IMR-90 (cell line): ENCODE data around the gene SLCO3A1. TPM values are rescaled to one million over a fixed set of nuclear protein-coding genes. Genes with fewer than 3 reads are reported as not detected.

Source experiments
- ATAC-seq: fragments of 200-7000 bp; cut with Tn5 transposase; 2 replicates; pipeline ENCODE4 v1.9.1; 2020; ENCODE audit warnings: low read depth, mild to moderate bottlenecking, moderate library complexity
- BruUV-seq: library from RNA; stranded (reverse); fragments of 400-500 nt; replicated peaks from 2 replicates; lab custom pipeline; 2021; lab: Mats Ljungman, UMichigan
- CTCF ChIA-PET: fragments of 300-600 bp; formaldehyde crosslinking; extraction: SDS; loops from one replicate; lab custom pipeline; 2021; ENCODE audit warnings: antibody characterized with exemption; lab: Yijun Ruan, JAX
- POLR2A ChIA-PET: fragments of 300-600 bp; sonication (Branson Sonifier 250); formaldehyde crosslinking; loops from one replicate; lab custom pipeline; 2022; ENCODE audit warnings: antibody characterized with exemption; ENCODE audit not compliant: unreplicated experiment; lab: Charles Lee
- DNase-seq: peaks from one replicate; pipeline ENCODE4 v3.0.0; 2013
- H2AFZ ChIP-seq: replicated peaks from 2 replicates; pipeline ENCODE3; 2013; ENCODE audit warnings: low read length, mild to moderate bottlenecking; ENCODE audit not compliant: poor library complexity
- H2AK5ac ChIP-seq: 2 replicates; pipeline ENCODE4 v1.6.1; 2013; ENCODE audit warnings: low read depth, low read length, inconsistent platforms
- H2AK9ac ChIP-seq: replicated peaks from 2 replicates; pipeline ENCODE3; 2013; ENCODE audit warnings: mild to moderate bottlenecking, low read depth, low read length, moderate library complexity; ENCODE audit not compliant: poor library complexity
- H2BK120ac ChIP-seq: 2 replicates; pipeline ENCODE4 v1.6.1; 2013; ENCODE audit warnings: low read depth, low read length, inconsistent platforms
- H2BK15ac ChIP-seq: 3 replicates; pipeline ENCODE4 v1.6.1; 2013; ENCODE audit warnings: low read depth, low read length, inconsistent platforms
- H2BK20ac ChIP-seq: 2 replicates; pipeline ENCODE4 v1.6.1; 2013; ENCODE audit warnings: low read depth, mild to moderate bottlenecking, inconsistent platforms, low read length, moderate library complexity
- H2BK5ac ChIP-seq: 2 replicates; pipeline ENCODE4 v1.6.1; 2013; ENCODE audit warnings: mild to moderate bottlenecking, low read depth, low read length, inconsistent platforms; ENCODE audit not compliant: poor library complexity, severe bottlenecking
- H3K14ac ChIP-seq: replicated peaks from 2 replicates; pipeline ENCODE4 v1.6.1; 2013; ENCODE audit warnings: low read depth, low read length, inconsistent platforms
- H3K18ac ChIP-seq: 2 replicates; pipeline ENCODE4 v1.6.1; 2013; ENCODE audit warnings: low read depth, low read length, control low read depth
- H3K23ac ChIP-seq: 2 replicates; pipeline ENCODE4 v1.6.1; 2013; ENCODE audit warnings: low read depth, low read length, inconsistent platforms
- H3K27ac ChIP-seq: 2 replicates; pipeline ENCODE4 v1.5.1; 2013; ENCODE audit warnings: mild to moderate bottlenecking, control low read depth, low read length; ENCODE audit not compliant: insufficient read depth
- H3K27me3 ChIP-seq: 2 replicates; pipeline ENCODE4 v1.6.1; 2013; ENCODE audit warnings: low read length; ENCODE audit not compliant: control insufficient read depth, insufficient read depth
- H3K36me3 ChIP-seq: 2 replicates; pipeline ENCODE4 v1.6.1; 2013; ENCODE audit warnings: low read length, mixed read lengths; ENCODE audit not compliant: control insufficient read depth, insufficient read depth
- H3K4ac ChIP-seq: 2 replicates; pipeline ENCODE4 v1.6.1; 2013; ENCODE audit warnings: low read depth, low read length, inconsistent platforms
- H3K4me1 ChIP-seq: 2 replicates; pipeline ENCODE4 v1.6.1; 2013; ENCODE audit warnings: low read length, mixed read lengths; ENCODE audit not compliant: control insufficient read depth, insufficient read depth
- H3K4me2 ChIP-seq: 2 replicates; pipeline ENCODE4 v1.6.1; 2013; ENCODE audit warnings: low read depth, mild to moderate bottlenecking, control low read depth, low read length, moderate library complexity
- H3K4me3 ChIP-seq: 2 replicates; pipeline ENCODE4 v1.5.1; 2013; ENCODE audit warnings: low read depth, mild to moderate bottlenecking, control low read depth, low read length, moderate library complexity; ENCODE audit not compliant: insufficient read depth
- H3K56ac ChIP-seq: 2 replicates; pipeline ENCODE4 v1.6.1; 2013; ENCODE audit warnings: low read length, inconsistent platforms; ENCODE audit not compliant: insufficient read depth; ENCODE audit errors: extremely low read depth
- H3K79me1 ChIP-seq, 2 experiments: 2 replicates each; pipeline ENCODE4 v1.6.1; 2013; ENCODE audit warnings: low read length in 2 of 2, inconsistent platforms in 1 of 2, low read depth in 1 of 2
- H3K9ac ChIP-seq: 2 replicates; pipeline ENCODE4 v1.6.1; 2013; ENCODE audit warnings: low read depth, low read length, control low read depth
- H3K9me1 ChIP-seq: 2 replicates; pipeline ENCODE4 v1.6.1; 2013; ENCODE audit warnings: low read length, inconsistent platforms; ENCODE audit not compliant: insufficient read depth
- H3K9me3 ChIP-seq: 2 replicates; pipeline ENCODE4 v1.6.1; 2013; ENCODE audit warnings: low read length; ENCODE audit not compliant: control insufficient read depth, insufficient read depth
- H4K20me1 ChIP-seq: 2 replicates; pipeline ENCODE4 v1.6.1; 2013; ENCODE audit warnings: low read length, inconsistent platforms; ENCODE audit not compliant: insufficient read depth
- H4K5ac ChIP-seq: 2 replicates; pipeline ENCODE4 v1.6.1; 2013; ENCODE audit warnings: mild to moderate bottlenecking, low read depth, low read length, control low read depth
- H4K8ac ChIP-seq, 2 experiments: 2 replicates each; pipeline ENCODE4 v1.6.1; 2013; ENCODE audit warnings: low read depth in 2 of 2, low read length in 2 of 2, control low read depth in 1 of 2, inconsistent platforms in 1 of 2
- H4K91ac ChIP-seq: 2 replicates; pipeline ENCODE4 v1.6.1; 2013; ENCODE audit warnings: low read depth, low read length, inconsistent platforms; ENCODE audit not compliant: insufficient read depth
- BHLHE40 ChIP-seq: fragments of 150-350 bp; IDR thresholded peaks from 2 replicates; pipeline ENCODE4 v1.6.1; 2016; ENCODE audit warnings: mild to moderate bottlenecking, low read depth, low read length
- CEBPB ChIP-seq: IDR thresholded peaks from 2 replicates; pipeline ENCODE4 v1.6.1; 2012; ENCODE audit warnings: low read depth, low read length, improper control_type of control experiment
- CHD1 ChIP-seq: IDR thresholded peaks from 2 replicates; pipeline ENCODE4 v1.6.1; 2012; ENCODE audit warnings: low read depth, low read length, improper control_type of control experiment
- ELK1 ChIP-seq: fragments of 150-350 bp; IDR thresholded peaks from 2 replicates; pipeline ENCODE4 v1.6.1; 2016; ENCODE audit warnings: low read depth, mild to moderate bottlenecking, low read length, moderate library complexity, borderline replicate concordance
- FOS ChIP-seq: fragments of 150-350 bp; IDR thresholded peaks from 2 replicates; pipeline ENCODE4 v1.6.1; 2016; ENCODE audit warnings: low read depth, low read length
- MAFK ChIP-seq: IDR thresholded peaks from 2 replicates; pipeline ENCODE4 v1.6.1; 2012; ENCODE audit warnings: low read depth, low read length, improper control_type of control experiment
- MAZ ChIP-seq: IDR thresholded peaks from 2 replicates; pipeline ENCODE4 v1.6.1; 2012; ENCODE audit warnings: low read depth, mild to moderate bottlenecking, low read length, improper control_type of control experiment, moderate library complexity, borderline replicate concordance
- MXI1 ChIP-seq: IDR thresholded peaks from 2 replicates; pipeline ENCODE4 v1.6.1; 2012; ENCODE audit warnings: low read depth, mild to moderate bottlenecking, low read length, moderate library complexity, borderline replicate concordance
- NFE2L2 ChIP-seq: fragments of 150-350 bp; IDR thresholded peaks from 2 replicates; pipeline ENCODE4 v1.6.1; 2016; ENCODE audit warnings: low read depth, mild to moderate bottlenecking, low read length
- RCOR1 ChIP-seq: IDR thresholded peaks from 2 replicates; pipeline ENCODE4 v1.6.1; 2012; ENCODE audit warnings: mild to moderate bottlenecking, low read length, improper control_type of control experiment; ENCODE audit not compliant: insufficient replicate concordance
- RFX5 ChIP-seq: IDR thresholded peaks from 2 replicates; pipeline ENCODE4 v1.8.0; 2012; ENCODE audit warnings: low read depth, mild to moderate bottlenecking, low read length, moderate library complexity
- USF2 ChIP-seq: fragments of 150-350 bp; IDR thresholded peaks from 2 replicates; pipeline ENCODE4 v1.6.1; 2017; ENCODE audit warnings: mild to moderate bottlenecking, antibody characterized with exemption, low read length, low read depth
- WGBS, 2 experiments: methylation state at CpG; one replicate each; pipeline versions ENCODE4 v1.1.5 to v1.1.7; 2013; ENCODE audit warnings: missing lambda C conversion rate in 2 of 2; ENCODE audit not compliant: insufficient read length in 1 of 2; ENCODE audit errors: extremely low coverage in 2 of 2; 5-methylcytosine and 5-hydroxymethylcytosine counted together
- dilution Hi-C: fragments of 300-500 bp; cut with HindIII; formaldehyde crosslinking; loops from one replicate; pipeline ENCODE4 v1.14.3; 2018; ENCODE audit warnings: low sequenced_read_pairs; ENCODE audit not compliant: unreplicated experiment
- in situ Hi-C: fragments of 300-500 bp; cut with MboI; formaldehyde crosslinking; loops from 3 replicates; pipeline ENCODE4 v1.14.3; 2019; ENCODE audit warnings: low sequenced_read_pairs, inconsistent platforms, mixed read lengths
- intact Hi-C: fragments of 100-400 bp; cut with micrococcal nuclease; formaldehyde crosslinking; loops from 2 replicates; pipeline ENCODE4 v1.10.0; 2022
- polyA plus RNA-seq, 3 experiments: library from polyadenylated mRNA; depleted of rRNA; stranded (reverse); fragments of >200 nt; gene quantifications; 2 replicates each; pipeline ENCODE4 v1.2.3, GENCODE V29; 2012; ENCODE audit warnings: low replicate concordance in 1 of 3
- total RNA-seq: library from RNA; depleted of rRNA; stranded (reverse); fragments of >200 nt; gene quantifications from 2 replicates; pipeline ENCODE4 v1.2.3, GENCODE V29; 2012
- TF ChIP-seq, protein P1 (sequence below): conservative IDR thresholded peaks from 2 replicates; pipeline ENCODE4 v1.5.1; 2012; ENCODE audit warnings: mild to moderate bottlenecking, low read depth, low read length, improper control_type of control experiment

SLCO3A1 gene
- total and polyA plus RNA-seq, 2 of the 4 experiments (the other 2 are of a cell fraction) = 4.7 to 8.1 TPM

GRCh38 chr15:91992945-91993344 is 139.4 kb downstream of the SLCO3A1 start:
- H3K9me3 ChIP-seq = no peaks in the 10 kb centered on the region
- DNase-seq = no peak
- no peak overlapping the region for H3K27ac ChIP-seq
- CTCF ChIA-PET = no interaction called here
- in situ Hi-C loops = no loop called here
- H3K9me1 ChIP-seq = no peaks in the 10 kb centered on the region
- H3K23ac ChIP-seq = no peak overlapping the region
- intact Hi-C loops = no loop called here
- POLR2A ChIA-PET = no interaction called here
- H3K4me1 ChIP-seq = no peaks in the 10 kb centered on the region
- H3K79me1 ChIP-seq = no peaks in the 10 kb centered on the region
- no CpG with 5 or more reads among the region's 3 CpGs for WGBS, 2 experiments
- no peak overlapping the region for H3K4me3 ChIP-seq
- H3K18ac ChIP-seq = no peak overlapping the region
- no peak overlapping the region for H2AK5ac ChIP-seq
- no peak overlapping the region for H2AFZ ChIP-seq
- dilution Hi-C loops = no loop called here
- ATAC-seq = no peak
- H4K91ac ChIP-seq = no peak overlapping the region
- no peaks in the 10 kb centered on the region for H3K36me3 ChIP-seq
- no peak overlapping the region for H3K4ac ChIP-seq
- H3K14ac ChIP-seq = no peak overlapping the region
- TF ChIP-seq RCOR1 (no peak), FOS (no peak), BHLHE40 (no peak), NFE2L2 (no peak), MAFK (no peak), MAZ (no peak), CHD1 (no peak), ELK1 (no peak), USF2 (no peak), CEBPB (no peak), RFX5 (no peak), MXI1 (no peak)
- TF ChIP-seq, protein P1, sequence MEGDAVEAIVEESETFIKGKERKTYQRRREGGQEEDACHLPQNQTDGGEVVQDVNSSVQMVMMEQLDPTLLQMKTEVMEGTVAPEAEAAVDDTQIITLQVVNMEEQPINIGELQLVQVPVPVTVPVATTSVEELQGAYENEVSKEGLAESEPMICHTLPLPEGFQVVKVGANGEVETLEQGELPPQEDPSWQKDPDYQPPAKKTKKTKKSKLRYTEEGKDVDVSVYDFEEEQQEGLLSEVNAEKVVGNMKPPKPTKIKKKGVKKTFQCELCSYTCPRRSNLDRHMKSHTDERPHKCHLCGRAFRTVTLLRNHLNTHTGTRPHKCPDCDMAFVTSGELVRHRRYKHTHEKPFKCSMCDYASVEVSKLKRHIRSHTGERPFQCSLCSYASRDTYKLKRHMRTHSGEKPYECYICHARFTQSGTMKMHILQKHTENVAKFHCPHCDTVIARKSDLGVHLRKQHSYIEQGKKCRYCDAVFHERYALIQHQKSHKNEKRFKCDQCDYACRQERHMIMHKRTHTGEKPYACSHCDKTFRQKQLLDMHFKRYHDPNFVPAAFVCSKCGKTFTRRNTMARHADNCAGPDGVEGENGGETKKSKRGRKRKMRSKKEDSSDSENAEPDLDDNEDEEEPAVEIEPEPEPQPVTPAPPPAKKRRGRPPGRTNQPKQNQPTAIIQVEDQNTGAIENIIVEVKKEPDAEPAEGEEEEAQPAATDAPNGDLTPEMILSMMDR = no peak
- H4K8ac ChIP-seq = no peak overlapping the region
- no peak overlapping the region for H2BK5ac ChIP-seq
- H3K56ac ChIP-seq = no peak overlapping the region
- no peak overlapping the region for H3K9ac ChIP-seq
- no peak overlapping the region for H2AK9ac ChIP-seq
- no peak overlapping the region for H4K5ac ChIP-seq
- no peaks in the 10 kb centered on the region for H4K20me1 ChIP-seq
- BruUV-seq = no TSS peak
- H3K4me2 ChIP-seq = no peak overlapping the region
- H2BK15ac ChIP-seq = no peak overlapping the region
- H2BK120ac ChIP-seq = no peak overlapping the region
- no peaks in the 10 kb centered on the region; the same call in 1 of the 2 replicates for H3K27me3 ChIP-seq
- no peak overlapping the region for H2BK20ac ChIP-seq
